Stimulated activated naive B cell treated with anti-CD40 and anti-IgM and Interleukin-4, amounts not matched to agents 10 μg/mL and 1 μg/mL and 100 μg/mL, for 72 hours (primary cell): ENCODE data around the gene GPR135.

ENCODE experiments used
- ATAC-seq, 2 donors: fragments of 150-1000 bp; cut with Tn5 transposase; replicated peaks; 2 replicates each; pipeline ENCODE4 v1.10.0; 2021; ENCODE audit warnings: moderate library complexity in 1 of 2
- DNase-seq: peaks from one replicate; pipeline ENCODE4 v3.0.0; 2021
- H3K27ac Mint-ChIP-seq: one replicate; pipeline ENCODE4 v1.8.0; 2022; ENCODE audit warnings: mild to moderate bottlenecking, mixed read lengths
- H3K27me3 Mint-ChIP-seq, 2 donors: one replicate each; pipeline ENCODE4 v1.8.0; 2022; ENCODE audit warnings: mixed read lengths in 2 of 2
- H3K36me3 Mint-ChIP-seq, 2 donors: one replicate each; pipeline ENCODE4 v1.8.0; 2022; ENCODE audit warnings: mixed read lengths in 2 of 2, mild to moderate bottlenecking in 1 of 2
- H3K4me1 Mint-ChIP-seq, 2 donors: one replicate each; pipeline ENCODE4 v1.8.0; 2022; ENCODE audit warnings: mixed read lengths in 2 of 2, mild to moderate bottlenecking in 1 of 2
- H3K4me3 Mint-ChIP-seq, 2 donors: one replicate each; pipeline ENCODE4 v1.8.0; 2022; ENCODE audit warnings: mild to moderate bottlenecking in 2 of 2, mixed read lengths in 2 of 2, moderate library complexity in 1 of 2
- H3K9me3 Mint-ChIP-seq, 2 donors: one replicate each; pipeline ENCODE4 v1.8.0; 2022; ENCODE audit warnings: mixed read lengths in 2 of 2, mild to moderate bottlenecking in 1 of 2

The GPR135 gene

DNA sequence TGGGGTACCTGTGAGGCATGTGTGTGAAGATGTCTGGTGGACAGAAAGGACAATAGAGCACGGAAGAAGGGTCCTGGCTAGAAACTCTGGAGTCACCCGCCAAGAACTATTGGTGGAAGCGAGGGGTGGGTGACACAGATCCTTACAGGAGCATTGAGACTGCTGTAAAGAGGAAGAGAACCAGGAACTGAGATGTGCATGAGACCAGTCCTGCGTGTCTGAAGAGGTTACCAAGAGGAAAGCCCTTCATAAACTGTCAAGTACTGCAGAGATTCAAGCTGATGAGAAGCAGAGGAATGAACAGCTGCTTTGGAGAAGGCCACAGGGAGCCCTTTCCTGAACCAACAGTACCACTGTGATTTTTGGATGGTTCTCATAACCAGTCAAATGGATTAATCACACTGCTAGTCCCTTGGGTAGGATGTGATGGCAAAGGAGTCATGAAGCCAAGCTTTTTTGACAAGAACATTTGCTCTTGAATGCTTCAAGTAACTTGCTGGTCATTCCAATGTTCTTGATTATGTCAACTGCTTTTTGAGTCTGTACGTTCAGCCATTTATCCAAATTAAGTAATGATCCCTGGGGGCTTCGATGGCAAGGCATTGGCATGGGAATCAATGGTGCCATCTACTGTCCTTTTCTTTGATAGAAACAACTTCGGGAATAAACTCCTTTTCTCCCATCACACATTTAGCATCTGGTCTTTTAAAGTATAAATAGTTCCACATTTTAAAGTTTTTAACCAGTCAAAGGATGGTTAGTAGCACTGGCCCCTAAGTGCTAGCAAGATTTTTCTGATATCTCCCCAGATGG, 42.9 kb downstream of the GPR135 start:
- Mint-ChIP-seq H3K36me3 (peaks cover 0 to 3% of the 10 kb centered on the region in 2 donors), H3K4me3 (no peak overlapping the region), H3K9me3 (no peaks in the 10 kb centered on the region), H3K27ac (no peak overlapping the region), H3K4me1 (peaks cover 19 to 28% of the 10 kb centered on the region in 2 donors), H3K27me3 (peaks cover 6% of the 10 kb centered on the region in 2 donors)
- DNase-seq: peak; percentile 1
- peak; percentile 93 to 95 for ATAC-seq

DNA sequence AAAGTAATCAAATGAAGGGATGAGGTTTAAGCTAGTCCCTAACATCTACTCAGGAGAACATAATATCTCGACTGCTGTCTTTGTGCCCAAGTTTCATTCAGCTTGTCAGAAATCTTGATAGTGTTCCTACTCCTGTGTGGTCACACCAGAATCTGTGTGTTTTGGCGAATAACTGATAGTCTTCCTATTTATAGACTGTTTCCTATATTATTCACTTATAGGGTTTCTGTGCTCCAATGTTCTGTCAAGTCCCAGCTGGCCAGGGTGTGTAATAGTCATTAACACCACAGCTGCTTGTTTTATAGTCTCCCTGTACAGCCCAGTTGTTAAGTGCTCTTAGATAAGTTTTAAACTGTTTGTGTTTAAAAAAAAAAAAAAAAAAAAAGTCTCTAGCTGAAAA, 45.9 kb downstream of the GPR135 start:
- no peak overlapping the region for H3K27ac Mint-ChIP-seq
- H3K27me3 Mint-ChIP-seq: no peaks in the 10 kb centered on the region
- no peaks in the 10 kb centered on the region for H3K9me3 Mint-ChIP-seq
- ATAC-seq (no peak), DNase-seq (no peak)
- peaks cover 2 to 3% of the 10 kb centered on the region in 2 donors for H3K36me3 Mint-ChIP-seq
- H3K4me3 Mint-ChIP-seq: no peak overlapping the region
- H3K4me1 Mint-ChIP-seq: peaks cover 13 to 17% of the 10 kb centered on the region in 2 donors

DNA sequence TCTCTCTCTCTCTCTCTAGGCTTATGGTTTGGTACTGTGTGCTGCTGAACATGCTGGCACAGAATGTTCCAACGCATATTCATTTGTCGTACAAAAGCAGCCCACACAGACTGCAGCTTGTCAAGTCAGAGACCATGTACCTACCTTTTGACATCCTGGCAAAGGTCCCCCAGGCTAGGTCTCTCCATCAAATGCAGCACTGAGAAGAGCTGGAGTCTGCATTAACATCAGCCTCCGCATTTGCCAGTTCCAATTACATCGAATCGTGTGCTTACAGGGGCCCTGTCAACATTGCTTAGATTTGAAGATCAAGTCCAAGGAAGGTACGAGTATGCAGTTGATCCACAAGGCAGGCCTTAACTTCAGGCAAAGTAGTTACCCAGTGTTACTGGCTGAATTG, 47.9 kb downstream of the GPR135 start:
- no peak overlapping the region for H3K27ac Mint-ChIP-seq
- peaks cover 13 to 16% of the 10 kb centered on the region in 2 donors for H3K4me1 Mint-ChIP-seq
- H3K9me3 Mint-ChIP-seq: no peaks in the 10 kb centered on the region

DNA sequence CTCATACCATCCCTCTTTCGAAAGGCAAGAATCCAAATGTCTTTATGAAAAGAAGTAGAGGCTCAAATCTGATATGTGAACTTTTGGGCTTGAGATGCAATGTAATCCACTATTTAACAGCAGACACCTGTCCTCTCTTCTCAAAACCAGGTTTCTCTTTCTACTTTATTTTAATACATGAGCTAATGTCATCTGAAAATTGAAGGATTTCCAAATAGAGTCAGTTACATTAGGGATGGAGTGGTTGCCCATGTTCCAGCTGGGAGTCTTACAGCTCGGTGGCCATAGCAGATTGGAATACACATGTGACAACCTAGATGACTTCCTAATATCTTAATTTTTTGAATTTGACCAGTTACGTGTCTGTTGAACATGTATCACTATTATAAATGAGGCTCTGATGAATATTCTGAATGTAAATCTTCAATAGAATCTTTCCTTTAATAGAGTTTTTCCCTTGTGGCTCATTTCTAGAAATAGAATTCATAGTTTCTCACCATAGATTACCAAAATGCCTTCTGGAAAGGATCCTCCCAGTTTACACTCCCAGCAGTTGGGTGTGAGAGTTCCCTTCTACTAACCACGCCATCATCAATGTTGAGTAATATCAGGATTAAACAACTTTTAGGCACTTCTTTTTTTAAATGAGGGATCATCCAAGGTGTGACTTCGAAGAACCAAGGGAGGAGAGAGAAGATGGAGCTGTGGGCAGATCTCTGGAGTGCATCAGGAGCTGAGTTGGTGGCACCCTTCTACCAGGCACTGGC, 49.2 kb downstream of the GPR135 start:
- no peak for DNase-seq
- ATAC-seq: no peak
- Mint-ChIP-seq H3K36me3 (peaks cover 2 to 6% of the 10 kb centered on the region in 2 donors), H3K27me3 (no peaks in the 10 kb centered on the region), H3K4me3 (no peak overlapping the region), H3K4me1 (peaks cover 2 to 3% of the 10 kb centered on the region in 2 donors), H3K9me3 (no peaks in the 10 kb centered on the region), H3K27ac (no peak overlapping the region)

More for the DNA sequence above, 47.9 kb downstream of the GPR135 start:
- H3K4me3 Mint-ChIP-seq: no peak overlapping the region
- DNase-seq (no peak), ATAC-seq (no peak)
- H3K27me3 Mint-ChIP-seq: no peaks in the 10 kb centered on the region
- peaks cover 2 to 4% of the 10 kb centered on the region in 2 donors for H3K36me3 Mint-ChIP-seq
